HepG2 (cell line): ENCODE results near the gene TRPT1. TPM values are rescaled to one million over a fixed set of nuclear protein-coding genes. Genes with fewer than 3 reads are reported as not detected.

ENCODE experiments used
- ATF1 ChIP-seq: IDR thresholded peaks from 2 replicates; pipeline ENCODE4 v1.6.1; 2016; ENCODE audit warnings: mild to moderate bottlenecking, control low read depth
- ATF7 ChIP-seq, 2 experiments: fragments of 450-650 bp in 1 of 2; sonication (generic) in 1 of 2; formaldehyde crosslinking in 1 of 2; IDR thresholded peaks; 2 replicates each; pipeline versions ENCODE4 v1.4.0 to v1.6.1; 2016 to 2020; ENCODE audit warnings: antibody characterized with exemption in 1 of 2, mild to moderate bottlenecking in 1 of 2, missing genetic modification reagents in 1 of 2
- E2F1 ChIP-seq: sonication (generic); formaldehyde crosslinking; IDR thresholded peaks from 2 replicates; pipeline ENCODE4 v1.5.0; 2020; ENCODE audit warnings: missing genetic modification reagents
- FOXO1 ChIP-seq: sonication (generic); formaldehyde crosslinking; IDR thresholded peaks from 2 replicates; pipeline ENCODE4 v1.4.0; 2020; ENCODE audit warnings: missing genetic modification reagents
- GABPB1 ChIP-seq: IDR thresholded peaks from 2 replicates; pipeline ENCODE4 v1.6.1; 2016; ENCODE audit warnings: mild to moderate bottlenecking, missing genetic modification reagents, moderate library complexity, missing compliant biosample characterization
- JUND ChIP-seq: sonication (generic); formaldehyde crosslinking; IDR thresholded peaks from 2 replicates; pipeline ENCODE4 v1.8.0; 2022; ENCODE audit warnings: mild to moderate bottlenecking, missing genetic modification reagents
- MBNL3 ChIP-seq: fragments of 250-450 bp; sonication (Bioruptor Pico); conservative IDR thresholded peaks from 2 replicates; pipeline ENCODE4 v1.8.0; 2022; ENCODE audit warnings: mild to moderate bottlenecking, inconsistent platforms
- MIER2 ChIP-seq: IDR thresholded peaks from 2 replicates; pipeline ENCODE4 v1.6.1; 2016; ENCODE audit warnings: missing biosample characterization, missing genetic modification reagents
- NKX3-1 ChIP-seq: sonication (generic); formaldehyde crosslinking; IDR thresholded peaks from 2 replicates; pipeline ENCODE4 v1.5.0; 2020; ENCODE audit warnings: missing genetic modification reagents
- RARG ChIP-seq: sonication (generic); formaldehyde crosslinking; IDR thresholded peaks from 2 replicates; pipeline ENCODE4 v1.4.0; 2020; ENCODE audit warnings: low read depth, mild to moderate bottlenecking, missing genetic modification reagents
- SYNCRIP ChIP-seq: fragments of 200-400 bp; formaldehyde crosslinking; IDR thresholded peaks from 2 replicates; pipeline ENCODE4 v1.6.1; 2018; ENCODE audit warnings: mild to moderate bottlenecking, low read depth, low read length; ENCODE audit not compliant: insufficient read depth
- ZNF230 ChIP-seq: sonication (generic); formaldehyde crosslinking; IDR thresholded peaks from 2 replicates; pipeline ENCODE4 v1.4.0; 2020; ENCODE audit warnings: mild to moderate bottlenecking, missing genetic modification reagents
- ZNF24 ChIP-seq: fragments of 450-650 bp; IDR thresholded peaks from 2 replicates; pipeline ENCODE4 v1.6.1; 2017; ENCODE audit warnings: antibody characterized with exemption, mild to moderate bottlenecking
- ZNF256 ChIP-seq: sonication (generic); formaldehyde crosslinking; conservative IDR thresholded peaks from 2 replicates; pipeline ENCODE4 v1.4.0; 2020; ENCODE audit warnings: missing genetic modification reagents
- ZNF432 ChIP-seq: sonication (generic); formaldehyde crosslinking; IDR thresholded peaks from 2 replicates; pipeline ENCODE4 v1.5.0; 2020; ENCODE audit warnings: missing genetic modification reagents, mild to moderate bottlenecking, borderline replicate concordance
- ZNF543 ChIP-seq: sonication (generic); formaldehyde crosslinking; IDR thresholded peaks from 2 replicates; pipeline ENCODE4 v1.4.0; 2020; ENCODE audit warnings: mild to moderate bottlenecking, missing genetic modification reagents
- ZNF850 ChIP-seq: sonication (generic); formaldehyde crosslinking; conservative IDR thresholded peaks from 2 replicates; pipeline ENCODE4 v1.9.0; 2021; ENCODE audit warnings: mild to moderate bottlenecking, missing genetic modification reagents
- polyA plus RNA-seq, 8 experiments: library from polyadenylated mRNA; depleted of rRNA in 3 of 8; stranded (reverse) in 7 of 8; unstranded in 1 of 8; fragments of >200 nt; fragmentation: Illumina TruSeq in 4 of 8; extraction: Trizol in 4 of 8; gene quantifications; 2 replicates each; pipeline versions ENCODE4 v1.2.1 to v1.2.3, GENCODE V29; 2011 to 2016; ENCODE audit warnings: low read depth in 4 of 8, missing spikeins in 1 of 8, mixed read lengths in 1 of 8; ENCODE audit not compliant: insufficient read depth in 1 of 8
- total RNA-seq, 5 experiments: library from RNA; depleted of rRNA; stranded (reverse); fragments of >200 nt; fragmentation: Illumina TruSeq; extraction: Trizol; gene quantifications; 2 replicates each; pipeline ENCODE4 v1.2.3, GENCODE V29; 2016; ENCODE audit warnings: low read depth in 1 of 5
- TF ChIP-seq, protein P1 (sequence below): sonication (generic); formaldehyde crosslinking; IDR thresholded peaks from 2 replicates; pipeline ENCODE4 v1.5.0; 2020; ENCODE audit warnings: missing genetic modification reagents
- TF ChIP-seq, protein P2 (sequence below): sonication (generic); formaldehyde crosslinking; IDR thresholded peaks from 2 replicates; pipeline ENCODE4 v1.4.0; 2020; ENCODE audit warnings: missing genetic modification reagents, borderline replicate concordance
- TF ChIP-seq, protein P3 (sequence below): sonication (generic); formaldehyde crosslinking; IDR thresholded peaks from 2 replicates; pipeline ENCODE4 v1.5.1; 2020; ENCODE audit warnings: mild to moderate bottlenecking, missing genetic modification reagents, moderate library complexity

The TRPT1 gene
- total and polyA plus RNA-seq, 2 of the 13 experiments (the other 11 are each of a cell fraction or from before 2014, with no cell fraction given) = 24.8 to 40.7 TPM

DNA sequence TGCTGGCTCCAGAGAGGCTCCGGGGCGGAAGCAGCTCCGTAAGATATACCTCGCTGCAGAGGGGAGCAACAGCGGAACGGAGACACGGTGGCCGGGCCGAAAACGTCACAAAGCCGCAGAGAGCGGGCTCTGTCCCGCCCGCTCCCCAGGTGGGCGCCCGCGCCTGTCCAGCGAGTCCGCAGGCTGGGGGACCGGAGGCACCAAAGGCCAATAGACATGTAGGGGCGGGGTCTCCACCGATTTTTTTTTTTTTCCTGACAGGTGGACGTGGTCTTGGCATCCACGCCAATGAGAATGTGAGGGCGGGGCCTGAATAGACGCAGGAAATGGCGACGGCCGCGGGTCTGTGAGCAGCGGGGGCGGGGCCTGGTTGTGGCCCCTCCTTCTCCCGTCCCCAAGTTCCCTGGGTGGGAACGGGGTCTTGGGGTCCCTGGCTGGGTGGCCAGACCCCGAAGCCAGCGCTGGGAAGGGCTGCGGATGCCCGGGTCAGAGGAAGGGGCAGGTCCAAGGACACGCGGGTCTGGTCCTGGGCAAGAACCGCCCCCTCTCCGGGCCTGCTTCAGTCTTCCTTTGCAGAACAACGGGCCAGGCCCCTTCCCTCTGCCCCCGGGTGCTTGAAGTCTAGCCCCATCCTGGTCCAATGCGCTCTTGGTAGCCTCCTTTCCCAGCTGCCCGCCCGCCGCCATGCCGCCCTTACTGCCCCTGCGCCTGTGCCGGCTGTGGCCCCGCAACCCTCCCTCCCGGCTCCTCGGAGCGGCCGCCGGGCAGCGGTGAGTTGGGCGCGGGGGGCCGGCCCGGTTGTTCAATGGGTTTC lies 4.4 kb upstream of the TRPT1 start, which contains the start of gene DNAJC4 (continued):
- TF ChIP-seq ZNF256 (no peak), MBNL3 (no peak), GABPB1 (CRISPR knock-in tag) (peak; percentile 75), E2F1 (peak; percentile 65; the same call in 1 of the 2 replicates), ATF7 (IDR thresholded peaks at IDR 0.05) (no peak), ATF7 (CRISPR knock-in tag; IDR thresholded peaks at IDR 0.05) (no peak), JUND (CRISPR knock-in tag) (no peak), SYNCRIP (no peak), ZNF850 (CRISPR knock-in tag) (no peak), ATF1 (CRISPR knock-in tag) (peak; percentile 59), MIER2 (CRISPR knock-in tag) (no peak), FOXO1 (CRISPR knock-in tag) (no peak), ZNF230 (CRISPR knock-in tag) (no peak), NKX3-1 (CRISPR knock-in tag) (no peak), ZNF24 (no peak), ZNF432 (CRISPR knock-in tag) (no peak), RARG (CRISPR knock-in tag) (no peak), ZNF543 (CRISPR knock-in tag) (no peak)
- TF ChIP-seq, protein P1, sequence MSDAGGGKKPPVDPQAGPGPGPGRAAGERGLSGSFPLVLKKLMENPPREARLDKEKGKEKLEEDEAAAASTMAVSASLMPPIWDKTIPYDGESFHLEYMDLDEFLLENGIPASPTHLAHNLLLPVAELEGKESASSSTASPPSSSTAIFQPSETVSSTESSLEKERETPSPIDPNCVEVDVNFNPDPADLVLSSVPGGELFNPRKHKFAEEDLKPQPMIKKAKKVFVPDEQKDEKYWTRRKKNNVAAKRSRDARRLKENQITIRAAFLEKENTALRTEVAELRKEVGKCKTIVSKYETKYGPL (CRISPR knock-in tag) = no peak
- TF ChIP-seq, protein P2, sequence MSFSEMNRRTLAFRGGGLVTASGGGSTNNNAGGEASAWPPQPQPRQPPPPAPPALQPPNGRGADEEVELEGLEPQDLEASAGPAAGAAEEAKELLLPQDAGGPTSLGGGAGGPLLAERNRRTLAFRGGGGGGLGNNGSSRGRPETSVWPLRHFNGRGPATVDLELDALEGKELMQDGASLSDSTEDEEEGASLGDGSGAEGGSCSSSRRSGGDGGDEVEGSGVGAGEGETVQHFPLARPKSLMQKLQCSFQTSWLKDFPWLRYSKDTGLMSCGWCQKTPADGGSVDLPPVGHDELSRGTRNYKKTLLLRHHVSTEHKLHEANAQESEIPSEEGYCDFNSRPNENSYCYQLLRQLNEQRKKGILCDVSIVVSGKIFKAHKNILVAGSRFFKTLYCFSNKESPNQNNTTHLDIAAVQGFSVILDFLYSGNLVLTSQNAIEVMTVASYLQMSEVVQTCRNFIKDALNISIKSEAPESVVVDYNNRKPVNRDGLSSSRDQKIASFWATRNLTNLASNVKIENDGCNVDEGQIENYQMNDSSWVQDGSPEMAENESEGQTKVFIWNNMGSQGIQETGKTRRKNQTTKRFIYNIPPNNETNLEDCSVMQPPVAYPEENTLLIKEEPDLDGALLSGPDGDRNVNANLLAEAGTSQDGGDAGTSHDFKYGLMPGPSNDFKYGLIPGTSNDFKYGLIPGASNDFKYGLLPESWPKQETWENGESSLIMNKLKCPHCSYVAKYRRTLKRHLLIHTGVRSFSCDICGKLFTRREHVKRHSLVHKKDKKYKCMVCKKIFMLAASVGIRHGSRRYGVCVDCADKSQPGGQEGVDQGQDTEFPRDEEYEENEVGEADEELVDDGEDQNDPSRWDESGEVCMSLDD (CRISPR knock-in tag) = no peak; the same call in none of the 2 replicates
- TF ChIP-seq, protein P3, sequence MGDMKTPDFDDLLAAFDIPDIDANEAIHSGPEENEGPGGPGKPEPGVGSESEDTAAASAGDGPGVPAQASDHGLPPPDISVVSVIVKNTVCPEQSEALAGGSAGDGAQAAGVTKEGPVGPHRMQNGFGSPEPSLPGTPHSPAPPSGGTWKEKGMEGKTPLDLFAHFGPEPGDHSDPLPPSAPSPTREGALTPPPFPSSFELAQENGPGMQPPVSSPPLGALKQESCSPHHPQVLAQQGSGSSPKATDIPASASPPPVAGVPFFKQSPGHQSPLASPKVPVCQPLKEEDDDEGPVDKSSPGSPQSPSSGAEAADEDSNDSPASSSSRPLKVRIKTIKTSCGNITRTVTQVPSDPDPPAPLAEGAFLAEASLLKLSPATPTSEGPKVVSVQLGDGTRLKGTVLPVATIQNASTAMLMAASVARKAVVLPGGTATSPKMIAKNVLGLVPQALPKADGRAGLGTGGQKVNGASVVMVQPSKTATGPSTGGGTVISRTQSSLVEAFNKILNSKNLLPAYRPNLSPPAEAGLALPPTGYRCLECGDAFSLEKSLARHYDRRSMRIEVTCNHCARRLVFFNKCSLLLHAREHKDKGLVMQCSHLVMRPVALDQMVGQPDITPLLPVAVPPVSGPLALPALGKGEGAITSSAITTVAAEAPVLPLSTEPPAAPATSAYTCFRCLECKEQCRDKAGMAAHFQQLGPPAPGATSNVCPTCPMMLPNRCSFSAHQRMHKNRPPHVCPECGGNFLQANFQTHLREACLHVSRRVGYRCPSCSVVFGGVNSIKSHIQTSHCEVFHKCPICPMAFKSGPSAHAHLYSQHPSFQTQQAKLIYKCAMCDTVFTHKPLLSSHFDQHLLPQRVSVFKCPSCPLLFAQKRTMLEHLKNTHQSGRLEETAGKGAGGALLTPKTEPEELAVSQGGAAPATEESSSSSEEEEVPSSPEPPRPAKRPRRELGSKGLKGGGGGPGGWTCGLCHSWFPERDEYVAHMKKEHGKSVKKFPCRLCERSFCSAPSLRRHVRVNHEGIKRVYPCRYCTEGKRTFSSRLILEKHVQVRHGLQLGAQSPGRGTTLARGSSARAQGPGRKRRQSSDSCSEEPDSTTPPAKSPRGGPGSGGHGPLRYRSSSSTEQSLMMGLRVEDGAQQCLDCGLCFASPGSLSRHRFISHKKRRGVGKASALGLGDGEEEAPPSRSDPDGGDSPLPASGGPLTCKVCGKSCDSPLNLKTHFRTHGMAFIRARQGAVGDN (CRISPR knock-in tag) = peak; percentile 77
